Measurements from ENCODE around the gene TMEM81.

TMEM81 gene

GRCh38 chr1:205057808-205058575, 26.3 kb downstream of the TMEM81 start:
- DNase-seq, result no peak

GRCh38 chr1:205056956-205057568, 27.2 kb downstream of the TMEM81 start:
- DNase-seq, result no peak

- DNase-seq, result no peak
Measured at GRCh38 chr1:205056188-205056611, 28.1 kb downstream of the TMEM81 start.

- no peak for DNase-seq
Measured at GRCh38 chr1:205054013-205054412, 30.2 kb downstream of the TMEM81 start.

- DNase-seq, result no peak
Measured at GRCh38 chr1:205053296-205053695, 31.0 kb downstream of the TMEM81 start.

GRCh38 chr1:205052690-205053089, 31.6 kb downstream of the TMEM81 start:
- DNase-seq, result no peak

- DNase-seq, result no peak
Measured at GRCh38 chr1:205049479-205049878, 34.8 kb downstream of the TMEM81 start.

GRCh38 chr1:205048382-205048781, 35.9 kb downstream of the TMEM81 start:
- no peak for DNase-seq

GRCh38 chr1:205047764-205048231, 36.5 kb downstream of the TMEM81 start:
- DNase-seq, result no peak

- no peak for DNase-seq
Measured at GRCh38 chr1:205046870-205047269, 37.4 kb downstream of the TMEM81 start.

- DNase-seq, result no peak
Measured at GRCh38 chr1:205045146-205045545, 39.1 kb downstream of the TMEM81 start.

GRCh38 chr1:205044741-205045140, 39.5 kb downstream of the TMEM81 start:
- no peak for DNase-seq

GRCh38 chr1:205043866-205044265, 40.4 kb downstream of the TMEM81 start:
- DNase-seq, result no peak

- no peak for DNase-seq
Measured at GRCh38 chr1:205042911-205043806, 41.1 kb downstream of the TMEM81 start, which contains the start of gene CNTN2. Gene CNTN2 (plus strand): TSS chr1:205043212. CDS start chr1:205053186, 9,974 bp downstream.

- DNase-seq, result no peak
Measured at GRCh38 chr1:205041998-205042910, 42.0 kb downstream of the TMEM81 start.

GRCh38 chr1:205041001-205041715, 43.1 kb downstream of the TMEM81 start:
- no peak for DNase-seq

- no peak for DNase-seq
Measured at GRCh38 chr1:205038132-205038786, 46.0 kb downstream of the TMEM81 start.

- no peak for DNase-seq
Measured at GRCh38 chr1:205037539-205037938, 46.7 kb downstream of the TMEM81 start.

Data from HCEC 1CT (cell line).